NCI-H226 (cell line): ENCODE measurements around the gene SPRY1.
A peak's percentile ranks its signal among the peaks of the same experiment; 100 is the strongest.

Source experiments
- DNase-seq: peaks from one replicate; pipeline ENCODE4 v3.0.0-alpha.2; 2015

SPRY1 gene

DNA sequence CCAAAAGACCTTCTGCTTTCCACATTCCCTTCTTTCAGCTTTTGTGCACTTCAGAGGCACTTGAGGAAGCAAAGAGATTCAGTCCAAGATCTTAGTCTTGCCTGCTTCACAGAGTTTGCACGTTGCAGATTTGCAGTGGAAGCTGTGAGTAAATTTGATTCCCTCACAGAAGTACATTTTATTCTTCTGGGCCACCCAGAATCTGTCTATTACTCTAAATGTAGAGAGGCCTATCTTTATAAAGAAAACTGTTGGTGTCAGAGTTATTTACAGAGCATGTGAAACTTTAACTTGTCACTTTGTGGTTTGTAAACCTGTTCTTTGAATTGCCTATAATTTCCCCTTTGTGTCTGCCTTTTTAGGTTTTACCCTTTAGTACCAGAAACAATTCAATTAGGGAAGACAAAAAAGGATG lies 15.5 kb downstream of the SPRY1 start:
- no peak for DNase-seq

DNA sequence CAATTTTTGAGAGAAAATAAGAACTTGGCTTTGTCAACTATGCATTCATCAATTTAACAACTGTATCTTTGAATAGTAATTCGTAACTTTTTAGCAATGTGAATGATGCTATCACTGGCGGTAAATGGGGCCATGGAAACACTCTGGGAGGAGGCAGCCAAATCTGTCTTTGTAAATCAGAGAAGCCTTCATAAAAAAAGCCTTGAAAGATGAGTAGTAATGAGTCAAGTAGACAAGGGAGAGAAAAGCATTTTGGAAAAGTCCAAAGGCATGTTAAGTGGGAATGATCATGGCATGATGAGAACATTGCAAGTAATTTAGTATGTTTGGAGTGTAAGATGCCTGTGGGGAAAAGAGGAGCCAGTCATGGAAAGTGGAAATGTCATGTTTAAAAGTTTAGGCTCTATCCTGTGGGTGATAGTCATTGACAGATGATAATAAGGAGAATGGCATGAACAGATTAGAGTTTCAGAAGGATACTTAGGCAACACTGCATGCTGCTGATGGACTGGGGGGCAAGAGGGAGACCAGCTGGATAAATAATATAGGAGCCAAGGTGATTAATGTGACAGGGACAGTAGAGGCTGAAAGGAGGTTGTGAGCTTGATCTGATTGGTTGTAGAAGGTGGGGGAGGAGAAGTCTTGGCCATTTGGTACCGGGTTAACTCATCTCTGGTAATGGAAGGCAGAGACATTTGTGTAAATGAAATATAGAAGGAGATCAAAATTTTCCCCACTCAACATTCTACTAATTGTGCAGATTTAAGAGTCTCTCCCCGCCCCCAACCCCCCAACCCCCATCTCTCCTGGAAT lies 16.3 kb downstream of the SPRY1 start:
- no peak for DNase-seq

DNA sequence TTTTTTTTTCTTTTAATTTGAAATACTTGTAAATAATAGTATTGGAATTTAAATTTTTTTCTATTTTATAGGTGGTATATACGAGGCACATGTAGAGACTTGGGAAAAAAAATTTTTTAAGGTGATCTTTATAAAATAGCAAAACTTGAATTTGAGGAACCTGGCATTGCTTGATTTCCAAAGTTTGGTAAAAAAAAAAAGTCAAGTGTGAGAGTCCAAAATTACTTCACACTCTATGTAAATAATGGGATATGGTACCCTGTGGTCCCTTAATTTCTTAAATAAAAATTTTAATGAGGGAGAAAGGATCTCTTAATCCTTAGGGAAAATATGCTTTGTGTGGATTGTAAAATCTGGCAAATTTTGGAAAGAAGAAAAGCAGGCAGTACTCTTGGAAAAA lies 19.0 kb downstream of the SPRY1 start:
- no peak for DNase-seq

DNA sequence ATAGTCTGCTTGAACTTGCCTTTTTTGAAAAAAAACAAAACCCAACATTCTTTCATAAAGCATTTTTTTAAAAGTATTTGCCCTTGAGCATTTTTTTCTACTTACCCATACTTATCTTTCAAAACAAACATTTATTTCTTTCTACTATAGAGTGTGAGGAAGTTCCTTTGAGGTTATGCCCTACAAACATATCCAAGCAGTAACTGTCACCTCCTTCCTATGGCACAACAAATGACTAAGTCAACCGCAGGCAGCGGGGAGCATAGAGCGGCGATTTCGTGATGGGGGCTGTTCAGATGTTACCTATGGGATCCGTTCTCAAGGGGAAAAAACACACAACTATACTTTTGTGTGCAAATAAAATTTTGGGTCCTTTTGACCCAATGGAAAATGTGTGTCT lies 19.4 kb downstream of the SPRY1 start:
- peak; percentile 12 for DNase-seq

DNA sequence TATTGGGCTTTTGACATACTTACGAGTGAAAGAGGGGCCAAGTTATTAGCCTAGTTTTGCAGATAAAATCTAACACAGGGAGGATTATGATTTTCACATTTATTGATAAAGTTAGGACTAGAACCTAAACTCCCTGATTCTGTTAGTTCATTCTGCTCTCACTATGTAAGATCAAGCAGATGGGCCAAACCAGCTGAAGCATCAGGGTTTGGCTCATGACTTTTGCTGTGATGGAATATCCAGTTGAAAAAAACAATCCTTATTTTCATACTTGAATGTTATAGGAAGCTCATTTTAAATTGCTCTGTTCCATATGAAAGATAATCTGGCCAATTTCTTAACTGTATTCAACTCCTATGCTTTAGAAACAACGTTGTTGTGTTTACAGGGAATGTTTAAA lies 21.2 kb downstream of the SPRY1 start:
- no peak for DNase-seq

DNA sequence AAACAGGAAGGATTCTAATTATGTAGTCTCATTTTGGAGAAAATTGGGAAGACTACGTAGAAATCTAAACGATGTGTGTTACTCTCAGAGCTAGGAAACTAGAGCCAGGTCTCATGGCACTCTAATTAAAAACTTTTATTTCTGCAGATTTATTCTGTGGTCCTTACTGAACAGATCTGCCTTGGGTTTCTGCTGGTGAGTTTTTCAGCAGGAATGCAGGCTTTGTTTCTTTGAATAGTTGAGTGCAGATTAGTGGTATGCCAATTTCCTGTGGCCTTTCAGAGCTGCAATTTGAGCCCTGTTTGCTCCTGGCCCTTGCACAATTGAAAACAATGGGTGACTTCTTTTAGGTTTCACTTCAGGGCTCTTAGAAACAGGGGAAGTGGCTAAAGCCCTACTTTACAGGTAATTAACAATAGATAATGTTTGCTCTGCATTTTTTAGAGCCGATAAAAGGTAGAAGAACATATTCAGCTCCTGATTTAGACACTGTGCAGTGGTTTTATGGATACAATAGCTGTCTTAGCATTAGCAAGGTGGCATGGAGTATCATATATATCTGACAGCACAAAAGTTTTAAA lies 21.8 kb downstream of the SPRY1 start:
- peak; percentile 63 for DNase-seq

DNA sequence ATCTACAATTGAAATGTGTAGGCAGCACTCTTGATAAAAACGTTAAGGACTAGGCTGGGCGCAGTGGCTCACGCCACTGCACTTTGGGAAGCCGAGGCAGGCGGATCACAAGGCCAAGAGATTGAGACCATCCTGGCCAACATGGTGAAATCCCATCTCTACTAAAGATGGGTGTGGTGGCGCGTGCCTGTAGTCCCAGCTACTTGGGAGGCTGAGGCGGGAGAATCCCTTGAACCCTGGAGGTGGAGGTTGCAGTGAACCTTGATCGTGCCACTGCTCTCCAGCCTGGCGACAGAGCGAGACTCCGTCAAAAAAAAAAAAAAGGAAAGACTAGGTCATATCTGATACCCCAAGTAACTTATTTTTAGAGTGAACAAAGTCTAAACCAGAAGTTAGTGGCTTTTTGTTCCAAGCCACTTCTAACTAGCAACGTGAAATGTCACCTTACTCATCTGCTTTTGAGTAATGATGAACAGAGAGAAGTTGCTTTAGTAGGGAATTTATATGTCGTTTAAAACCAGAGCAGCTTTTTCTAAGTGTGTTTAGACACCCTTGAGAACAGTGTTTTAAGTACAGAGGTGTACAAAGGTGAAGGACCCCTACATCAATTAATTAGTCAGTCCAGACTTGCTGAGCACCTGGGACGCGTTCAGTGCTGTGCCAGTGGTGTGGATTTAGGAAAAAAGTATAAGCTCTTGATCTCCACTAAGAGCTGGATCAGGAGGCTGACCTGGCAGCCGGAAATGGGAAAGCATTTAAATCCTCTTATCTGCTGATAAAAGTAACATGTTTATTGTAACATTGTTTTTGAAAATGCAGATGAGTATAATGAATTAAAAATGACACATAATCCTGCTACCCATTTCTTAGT lies 23.5 kb downstream of the SPRY1 start:
- no peak for DNase-seq

DNA sequence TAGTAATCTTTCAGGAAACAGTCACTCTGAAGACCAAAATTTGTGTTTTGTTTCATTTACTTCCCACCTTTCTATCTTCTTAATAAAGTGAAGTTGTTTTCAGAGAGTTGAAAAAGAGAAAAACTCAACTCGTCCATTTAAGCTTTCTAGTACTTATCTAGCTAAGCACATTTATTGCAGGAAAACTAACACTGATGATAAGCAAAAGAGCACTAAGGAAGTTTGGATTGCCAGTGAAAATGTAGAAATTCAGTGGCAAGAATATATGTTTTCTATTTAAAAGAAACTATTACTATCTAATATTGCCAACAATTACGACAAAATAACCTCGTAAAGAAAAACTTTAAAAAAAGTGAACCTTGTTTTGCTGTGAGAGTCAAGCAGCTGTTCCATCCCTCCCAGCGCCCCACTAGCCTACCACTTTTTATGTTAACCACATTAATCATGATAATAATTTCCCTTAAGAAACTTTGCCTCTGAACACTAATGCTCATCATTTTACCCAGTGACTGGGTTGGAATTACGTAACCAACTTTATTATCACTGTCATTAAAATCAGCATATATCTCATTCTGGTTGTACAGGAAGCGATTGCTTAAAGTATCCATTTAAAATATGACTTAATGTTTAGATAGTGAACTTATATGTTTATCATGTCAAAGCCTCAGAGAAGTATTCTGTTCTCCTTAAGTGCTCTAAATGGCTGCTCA lies 24.8 kb downstream of the SPRY1 start:
- DNase-seq, result peak; percentile 16

DNA sequence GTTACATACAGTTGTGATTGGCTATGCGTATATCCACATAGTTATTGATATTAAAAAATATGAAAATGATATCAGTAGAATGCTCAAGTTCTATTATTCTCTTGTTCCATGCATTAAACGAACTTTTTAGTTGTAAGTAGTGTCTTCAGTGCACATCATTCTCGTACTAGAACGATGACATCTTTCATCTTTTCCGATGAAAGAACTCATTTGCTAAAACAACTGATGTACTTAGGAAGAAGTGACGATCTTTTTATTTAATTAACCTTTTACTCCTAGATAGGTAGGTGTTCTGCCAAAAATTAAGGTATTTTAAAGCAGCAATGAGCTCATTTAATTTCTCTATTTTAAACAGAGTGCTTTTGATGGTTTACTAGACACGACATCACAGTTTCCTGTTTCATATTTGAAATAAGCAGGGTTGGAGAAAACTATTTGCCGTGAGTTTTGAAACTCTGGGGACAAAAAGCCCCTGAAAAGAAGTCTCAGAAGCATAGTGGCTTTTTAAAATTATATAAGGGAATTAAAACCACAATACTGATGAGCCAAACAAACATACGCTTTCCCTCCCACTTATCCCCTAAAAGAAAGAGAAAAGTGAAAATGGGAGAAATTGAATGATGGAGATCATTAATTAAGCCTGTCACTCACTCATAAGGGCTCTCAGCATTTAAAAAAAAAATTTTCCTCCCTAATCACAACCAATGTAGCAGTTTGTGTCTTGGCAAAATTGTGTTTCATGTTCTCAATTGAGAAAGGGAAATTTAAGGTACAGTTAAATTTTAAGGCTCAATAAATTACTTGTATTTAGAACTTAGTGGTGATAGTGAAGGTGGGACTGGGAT lies 25.6 kb downstream of the SPRY1 start:
- DNase-seq, result no peak

DNA sequence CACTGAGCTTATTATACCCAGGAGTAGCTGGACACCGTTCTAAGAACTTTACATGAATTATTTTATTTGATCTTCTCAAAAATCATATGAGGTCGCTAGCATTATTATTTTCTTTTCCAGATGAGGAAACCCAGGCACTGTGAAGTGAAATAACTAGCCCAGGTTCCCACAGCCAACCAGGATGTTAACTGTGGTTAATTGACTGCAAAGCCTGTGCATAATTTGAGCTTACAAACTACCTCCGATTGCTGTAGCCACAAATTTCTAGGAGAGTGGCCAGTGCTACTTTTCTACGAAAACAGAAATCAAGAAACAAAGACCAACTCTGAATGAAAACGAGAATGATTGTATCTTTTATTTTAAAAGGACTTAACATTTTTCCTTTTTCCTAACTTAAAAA lies 27.2 kb downstream of the SPRY1 start:
- no peak for DNase-seq

DNA sequence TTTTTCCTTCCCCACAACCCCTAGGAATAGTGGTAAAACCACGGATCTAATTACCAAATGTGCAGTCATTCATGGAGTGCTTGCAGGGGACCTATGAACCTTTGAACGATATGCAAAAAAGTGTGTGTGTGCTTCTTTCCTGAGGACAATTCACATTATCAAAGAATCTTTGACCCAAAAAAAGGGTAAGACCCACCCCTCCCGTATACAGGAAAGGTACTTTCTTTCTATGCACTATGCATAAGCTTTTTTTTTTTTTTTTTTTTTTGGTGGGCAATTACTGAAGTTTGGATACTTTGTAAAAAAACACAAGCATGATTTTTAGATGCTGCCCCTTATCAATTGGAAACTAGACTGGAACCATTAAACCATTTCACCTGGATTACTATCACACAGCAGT lies 31.4 kb downstream of the SPRY1 start:
- no peak for DNase-seq

DNA sequence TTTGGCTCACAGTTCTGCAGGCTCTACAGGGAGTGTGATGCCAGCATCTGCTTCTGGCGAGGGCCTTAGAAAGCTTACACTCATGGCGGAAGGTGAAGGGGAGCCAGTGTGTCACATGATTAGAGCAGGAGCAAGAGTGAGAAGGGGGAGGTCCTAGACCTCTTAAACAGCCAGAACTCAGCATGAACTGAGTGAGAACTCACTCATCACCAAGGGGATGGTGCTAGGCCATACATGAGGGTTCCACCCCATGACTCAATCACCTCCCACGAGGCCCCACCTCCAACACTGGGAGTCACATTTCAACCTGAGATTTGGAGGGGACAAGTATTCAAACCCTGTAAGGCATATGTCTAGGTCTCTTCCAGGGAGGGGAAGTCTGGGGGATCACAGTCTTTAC lies 33.4 kb downstream of the SPRY1 start:
- no peak for DNase-seq

DNA sequence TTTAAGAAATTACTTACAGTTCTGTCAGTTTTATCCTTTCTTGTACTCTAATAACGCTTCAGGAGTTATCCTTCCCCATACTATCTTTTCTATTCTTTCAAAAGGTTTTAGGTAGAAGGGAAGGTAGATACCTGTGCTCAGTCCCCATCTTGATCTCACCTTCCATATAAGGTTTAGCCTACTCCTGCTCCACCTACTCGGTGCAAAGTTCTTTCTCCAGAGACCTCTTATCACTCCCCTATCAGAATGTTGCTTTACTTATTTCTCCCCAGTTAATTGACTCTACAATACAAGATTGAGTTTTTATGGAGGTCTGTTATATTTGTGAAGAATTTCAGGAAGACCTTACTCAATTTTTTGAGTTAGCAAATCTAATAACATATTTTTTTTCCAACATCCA lies 33.9 kb downstream of the SPRY1 start:
- DNase-seq, result no peak

DNA sequence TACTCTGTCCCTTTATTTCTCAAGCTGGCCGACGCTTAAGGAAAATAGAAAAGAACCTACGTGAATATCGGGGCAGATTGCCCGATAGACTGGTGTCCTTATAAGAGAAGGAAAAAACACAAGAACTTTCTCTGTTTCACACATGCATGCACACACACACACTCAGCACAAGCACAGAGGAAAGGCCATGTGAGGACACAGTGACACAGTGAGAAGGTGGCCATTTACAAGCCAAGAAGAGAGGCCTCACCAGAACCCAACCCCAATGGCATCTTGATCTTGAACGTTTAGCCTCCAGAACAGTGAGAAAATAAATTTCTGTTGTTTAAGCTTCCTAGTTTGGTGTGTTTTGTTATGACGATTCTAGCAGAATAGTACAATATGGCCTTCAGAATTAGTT lies 37.0 kb downstream of the SPRY1 start:
- DNase-seq, result no peak

DNA sequence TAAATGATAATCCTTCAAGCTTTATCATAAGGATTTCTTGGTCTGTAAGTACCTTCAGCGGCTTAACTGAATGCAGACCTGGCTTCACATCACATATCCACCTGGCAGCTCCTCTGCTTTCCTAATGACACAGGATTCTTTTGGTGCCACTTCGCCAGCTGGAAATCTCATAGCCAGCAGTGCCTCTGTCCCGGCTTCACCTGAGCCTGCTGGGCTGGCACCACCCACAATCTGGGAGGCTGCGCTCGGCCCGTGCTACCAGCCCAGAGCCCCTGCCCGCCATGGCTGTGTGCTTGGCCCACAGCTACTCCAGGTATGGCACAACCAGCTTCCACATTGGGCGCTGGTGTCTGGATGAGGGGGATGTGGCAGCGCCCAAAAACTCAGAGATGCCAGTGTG lies 37.4 kb downstream of the SPRY1 start:
- no peak for DNase-seq

DNA sequence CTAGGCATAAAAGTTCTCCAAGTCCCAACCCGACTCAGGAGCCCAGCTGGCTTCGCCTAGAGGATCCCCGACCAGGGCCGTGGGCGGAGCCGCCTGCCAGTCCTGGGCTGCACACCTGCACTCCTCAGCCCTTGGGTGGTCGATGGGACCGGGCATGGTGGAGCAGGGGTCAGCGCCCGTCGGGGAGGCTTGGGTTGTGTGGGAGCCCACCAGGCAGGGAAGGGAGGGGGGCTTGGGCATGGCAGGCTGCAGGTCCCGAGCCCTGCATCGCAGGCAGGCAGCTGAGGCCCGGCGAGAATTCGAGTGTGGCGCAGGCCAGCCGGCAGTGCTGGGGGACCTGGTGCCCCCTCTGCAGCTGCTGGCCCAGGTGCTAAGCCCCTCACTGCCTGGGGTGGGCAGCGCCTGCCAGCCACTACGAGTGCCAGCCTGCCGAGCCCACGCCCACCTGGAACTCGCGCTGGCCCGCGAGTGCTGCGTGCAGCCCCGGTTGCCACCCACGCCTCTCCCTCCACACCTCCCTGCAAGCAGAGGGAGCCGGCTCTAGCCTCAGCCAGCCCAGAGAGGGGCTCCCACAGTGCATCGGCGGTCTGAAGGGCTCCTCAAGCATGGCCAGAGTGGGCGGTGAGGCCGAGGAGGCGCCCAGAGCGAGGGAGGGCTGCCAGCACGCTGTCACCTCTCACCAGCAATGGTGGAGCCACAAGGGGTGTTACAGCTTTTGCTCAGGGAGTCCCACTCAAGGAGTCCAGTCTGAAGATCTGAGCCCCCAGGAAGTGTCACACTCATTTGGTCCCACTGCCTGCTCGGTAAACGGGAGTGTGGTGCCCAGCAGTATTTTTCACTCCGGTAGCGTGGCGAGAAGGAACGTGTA lies 38.9 kb downstream of the SPRY1 start:
- DNase-seq, result no peak

DNA sequence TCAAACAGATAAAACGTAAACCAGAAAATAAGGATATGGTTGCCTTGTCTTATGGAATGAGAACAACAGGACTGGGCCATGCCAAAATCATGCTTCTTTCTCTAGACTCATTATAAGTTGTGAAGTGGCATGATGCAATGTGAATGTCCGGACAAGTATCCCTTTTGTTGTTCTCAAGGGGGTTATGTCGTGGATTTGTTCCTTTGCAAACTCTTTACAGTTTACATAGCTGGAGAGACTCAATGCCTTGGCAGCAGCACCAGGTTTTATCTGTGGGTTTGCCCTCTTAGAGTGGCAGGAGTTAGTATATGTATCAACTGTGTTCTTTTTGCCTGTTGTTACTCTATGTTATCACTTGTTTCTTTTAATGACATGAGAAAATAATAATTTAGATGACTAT lies 41.4 kb downstream of the SPRY1 start:
- no peak for DNase-seq

DNA sequence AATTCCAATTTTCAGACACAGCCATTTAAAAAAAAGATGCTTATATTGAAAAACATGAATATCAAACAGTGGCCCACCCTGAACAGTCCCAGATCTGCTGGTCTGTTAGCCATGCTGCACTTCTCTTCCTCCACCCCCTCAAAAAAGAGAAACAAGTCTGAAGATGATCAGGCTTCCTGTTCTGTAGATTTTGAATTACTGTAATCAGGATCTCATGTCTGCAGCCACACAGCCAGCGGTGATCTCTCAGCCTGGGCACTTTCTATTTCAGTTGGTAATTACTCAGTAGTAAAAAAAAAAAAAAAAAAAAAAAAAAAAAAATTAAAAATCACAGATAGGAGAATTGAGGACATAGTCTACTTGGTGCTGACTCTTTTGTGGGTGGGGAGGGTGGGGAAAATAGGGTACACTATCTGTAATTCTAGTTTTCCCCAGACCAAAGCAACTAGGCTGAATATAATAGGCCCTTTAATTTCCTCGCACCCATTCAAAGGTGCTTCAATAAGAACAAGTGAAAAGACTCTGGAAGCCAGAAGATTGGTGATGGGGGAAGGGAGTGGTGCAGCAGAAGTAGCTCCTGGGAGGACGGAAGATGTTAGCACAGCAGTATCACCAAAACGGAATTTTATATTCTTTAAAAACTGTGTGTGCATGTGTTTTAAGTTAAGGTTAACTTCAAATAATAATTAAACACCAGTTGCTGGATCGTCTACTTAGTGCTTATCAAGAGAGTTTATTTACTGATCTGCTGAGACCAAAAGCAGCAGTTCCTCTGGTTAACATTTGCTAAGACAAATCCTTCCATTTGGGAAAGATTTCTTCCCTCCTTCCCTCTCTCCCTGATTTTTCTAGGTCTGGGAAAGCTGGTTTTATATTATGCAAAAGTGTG lies 47.0 kb downstream of the SPRY1 start:
- DNase-seq, result no peak

DNA sequence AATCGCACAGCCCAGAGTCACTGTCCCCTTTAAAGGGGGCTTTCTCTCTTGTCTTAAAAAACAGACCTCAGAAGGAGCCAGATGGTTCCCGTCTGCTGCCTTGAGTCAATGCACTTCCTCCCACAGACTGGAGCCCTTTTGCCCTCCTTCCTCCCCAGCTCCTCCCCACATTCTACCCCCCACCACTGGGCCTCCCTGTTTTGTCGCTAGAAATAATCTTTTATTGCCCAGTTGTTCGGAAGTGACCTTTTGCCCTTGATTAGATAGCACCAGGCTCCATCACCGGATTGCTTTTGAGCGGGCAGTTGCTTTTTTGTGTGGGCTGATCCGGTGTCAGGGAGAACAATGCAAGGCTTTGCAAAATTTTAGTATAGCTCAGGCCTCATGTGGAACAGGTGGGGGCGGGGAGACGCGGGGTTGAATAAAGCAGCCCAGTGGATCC lies 47.7 kb downstream of the SPRY1 start:
- DNase-seq, result no peak

DNA sequence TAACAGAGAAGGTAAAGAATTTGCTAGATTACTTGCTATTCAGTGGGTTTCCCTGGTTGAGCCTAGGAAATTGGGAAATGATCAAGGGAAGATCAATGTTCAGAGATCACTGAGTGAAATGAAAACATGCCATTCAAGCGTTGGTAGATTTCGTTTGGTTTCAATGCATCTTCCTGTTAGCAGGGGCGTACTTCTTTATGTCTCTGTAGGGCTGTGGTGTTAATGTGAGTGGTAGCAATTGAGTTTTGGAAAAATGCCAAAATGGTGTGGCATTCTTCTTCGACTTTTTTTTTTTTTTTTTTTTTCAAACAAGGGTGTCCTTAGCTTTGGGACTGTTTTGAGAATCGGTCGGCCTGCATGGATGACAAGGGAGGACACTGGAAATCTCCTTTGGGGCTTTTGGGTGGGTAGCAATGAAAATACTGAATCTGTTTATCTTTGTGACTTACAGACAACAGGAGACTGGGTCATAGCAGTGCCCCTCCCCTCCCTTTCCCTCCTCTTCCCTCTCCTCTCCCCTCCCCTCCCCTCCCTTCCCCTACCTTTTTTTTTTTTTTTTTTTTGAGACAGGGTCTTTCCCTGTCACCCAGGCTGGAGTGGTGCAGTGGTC lies 50.4 kb downstream of the SPRY1 start:
- DNase-seq, result no peak
